Measurements from ENCODE around the gene PPP2R5C.
"Not testable (repeated sequence)": the region's sequence is repeated elsewhere in the genome, so short reads cannot be mapped to it uniquely, and the experiment has no call there.

Gene PPP2R5C

DNA sequence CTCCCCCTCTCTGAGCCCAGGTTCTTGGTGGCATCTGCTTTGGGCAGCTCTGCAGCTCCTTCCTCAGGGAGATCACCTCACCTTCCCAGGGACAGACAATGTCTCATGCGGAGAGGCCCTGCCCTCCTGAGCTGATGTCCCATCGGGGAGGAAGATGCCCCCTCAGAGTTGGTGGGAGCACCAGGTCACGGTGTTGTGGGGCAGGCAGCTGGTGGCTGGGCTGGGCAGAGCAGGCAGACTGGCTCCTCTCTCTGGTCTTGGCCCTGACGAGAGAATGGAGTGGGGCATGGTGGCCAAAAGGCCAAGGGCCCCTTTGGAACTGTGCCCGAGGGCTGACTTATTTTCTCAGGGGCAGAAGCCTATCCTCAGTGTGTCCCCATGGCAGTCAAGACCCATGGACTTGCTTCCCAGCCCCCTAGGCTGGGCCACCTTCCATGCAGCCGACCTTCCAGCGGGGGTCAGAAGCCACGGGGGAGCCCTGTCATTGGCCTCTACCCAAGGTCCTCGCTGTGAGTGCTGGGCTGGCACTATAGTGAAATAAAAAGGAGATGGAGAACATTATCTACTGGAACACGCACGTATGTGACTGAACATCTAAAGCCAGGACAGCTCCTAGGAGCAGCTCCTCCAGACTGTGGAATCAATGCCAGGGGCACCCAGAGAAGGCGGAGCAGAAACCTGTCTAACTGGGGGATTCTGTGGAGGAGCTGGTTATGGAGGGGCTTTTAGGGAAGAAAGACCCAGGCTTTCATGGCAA is 21.9 kb downstream of the PPP2R5C start:
- no peak for DNase-seq

GRCh38 chr14:101784631-101785030 is 23.1 kb downstream of the PPP2R5C start:
- DNase-seq: no peak

GRCh38 chr14:101788016-101788635 is 26.6 kb downstream of the PPP2R5C start:
- no peak for DNase-seq

- peak; percentile 34 for DNase-seq
Measured at GRCh38 chr14:101789222-101789621, 27.7 kb downstream of the PPP2R5C start.

DNA sequence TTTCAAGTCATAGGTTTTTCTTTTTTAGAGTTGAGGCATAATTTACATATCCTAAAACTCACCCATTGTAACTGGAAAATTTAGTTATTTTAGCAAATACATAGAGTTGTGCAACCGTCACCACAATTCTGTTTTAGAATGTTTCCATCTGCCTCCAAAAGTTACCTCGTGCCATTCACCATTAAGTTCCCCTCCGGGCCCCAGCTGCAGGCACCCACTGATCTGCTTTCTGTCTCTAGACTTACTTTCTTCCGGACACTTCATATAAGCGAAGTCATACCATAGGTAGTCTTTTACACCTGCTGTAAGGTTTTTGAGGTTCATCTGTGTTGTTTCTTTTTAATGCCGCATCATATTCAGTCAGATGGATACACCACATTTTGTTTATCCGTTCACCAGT is 28.7 kb downstream of the PPP2R5C start:
- no peak for DNase-seq

DNA sequence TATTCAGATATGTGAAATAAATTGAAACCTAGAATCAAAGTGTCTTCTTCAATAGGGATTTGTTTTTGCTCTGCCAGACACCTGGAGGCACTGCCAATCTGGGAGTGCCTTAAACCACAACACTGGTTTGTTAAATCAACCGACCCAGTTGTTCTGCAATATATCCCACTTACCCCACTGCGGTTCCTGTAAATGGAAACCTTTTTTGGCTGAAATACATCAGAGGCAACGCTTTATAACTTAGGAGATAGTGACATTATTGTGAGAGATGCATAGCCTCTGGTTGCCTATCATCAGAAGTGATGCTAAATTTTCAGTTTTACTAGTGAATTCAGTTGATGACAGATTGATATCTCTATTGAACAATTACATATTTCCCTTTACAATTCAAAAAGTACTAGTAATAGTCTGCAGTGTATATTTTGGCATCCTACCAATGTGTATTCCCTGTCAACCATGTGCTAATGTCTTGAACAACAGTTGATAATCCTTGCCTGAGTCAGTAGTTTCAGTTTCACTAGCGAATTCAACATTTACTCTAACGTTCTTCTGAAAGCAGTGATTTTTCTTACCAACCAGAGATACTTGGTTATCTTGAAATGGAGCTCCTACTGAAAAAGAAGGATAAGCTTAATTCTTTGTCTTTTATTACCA is 30.5 kb downstream of the PPP2R5C start:
- DNase-seq: peak; percentile 31

- no peak for DNase-seq
Measured at GRCh38 chr14:101796016-101796415, 34.5 kb downstream of the PPP2R5C start.

- DNase-seq: no peak
Measured at GRCh38 chr14:101796479-101796878, 35.0 kb downstream of the PPP2R5C start.

- DNase-seq: no peak
Measured at GRCh38 chr14:101797856-101798255, 36.3 kb downstream of the PPP2R5C start.

DNA sequence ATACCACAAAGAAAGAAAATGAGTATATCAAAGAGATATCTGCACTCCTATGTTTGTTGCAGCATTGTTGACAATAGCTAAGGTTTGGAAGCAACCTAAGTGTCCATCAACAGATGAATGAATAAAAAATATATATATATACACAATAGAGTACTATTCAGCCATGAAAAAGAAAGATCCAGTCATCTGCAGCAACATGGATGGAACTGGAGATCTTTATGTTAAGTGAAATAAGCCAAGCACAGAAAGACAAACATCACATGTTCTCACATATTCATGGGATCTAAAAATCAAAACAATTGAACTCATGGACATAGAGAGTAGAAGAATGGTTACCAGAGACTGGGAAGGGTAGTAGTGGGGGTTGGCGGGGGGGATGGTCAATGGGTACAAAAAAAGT is 42.9 kb downstream of the PPP2R5C start:
- not testable (repeated sequence) for DNase-seq

DNA sequence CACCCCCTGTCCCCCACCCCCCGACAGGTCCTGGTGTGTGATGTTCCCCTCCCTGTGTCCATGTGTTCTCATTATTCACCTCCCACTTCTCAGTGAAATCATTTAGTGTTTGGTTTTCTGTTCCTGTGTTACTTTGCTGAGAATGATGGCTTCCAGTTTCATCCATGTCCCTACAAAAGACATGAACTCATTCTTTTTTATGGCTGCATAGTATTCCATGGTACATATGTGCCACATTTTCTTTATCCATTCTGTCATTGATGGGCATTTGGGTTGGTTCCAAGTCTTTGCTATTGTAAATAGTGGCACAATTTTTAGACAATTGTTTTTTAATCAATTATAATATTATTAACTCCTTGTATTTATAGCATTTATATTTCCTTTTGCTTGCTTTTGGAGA is 44.7 kb downstream of the PPP2R5C start:
- DNase-seq: not testable (repeated sequence)

- DNase-seq: no peak
Measured at GRCh38 chr14:101808020-101808641, 46.6 kb downstream of the PPP2R5C start.

DNA sequence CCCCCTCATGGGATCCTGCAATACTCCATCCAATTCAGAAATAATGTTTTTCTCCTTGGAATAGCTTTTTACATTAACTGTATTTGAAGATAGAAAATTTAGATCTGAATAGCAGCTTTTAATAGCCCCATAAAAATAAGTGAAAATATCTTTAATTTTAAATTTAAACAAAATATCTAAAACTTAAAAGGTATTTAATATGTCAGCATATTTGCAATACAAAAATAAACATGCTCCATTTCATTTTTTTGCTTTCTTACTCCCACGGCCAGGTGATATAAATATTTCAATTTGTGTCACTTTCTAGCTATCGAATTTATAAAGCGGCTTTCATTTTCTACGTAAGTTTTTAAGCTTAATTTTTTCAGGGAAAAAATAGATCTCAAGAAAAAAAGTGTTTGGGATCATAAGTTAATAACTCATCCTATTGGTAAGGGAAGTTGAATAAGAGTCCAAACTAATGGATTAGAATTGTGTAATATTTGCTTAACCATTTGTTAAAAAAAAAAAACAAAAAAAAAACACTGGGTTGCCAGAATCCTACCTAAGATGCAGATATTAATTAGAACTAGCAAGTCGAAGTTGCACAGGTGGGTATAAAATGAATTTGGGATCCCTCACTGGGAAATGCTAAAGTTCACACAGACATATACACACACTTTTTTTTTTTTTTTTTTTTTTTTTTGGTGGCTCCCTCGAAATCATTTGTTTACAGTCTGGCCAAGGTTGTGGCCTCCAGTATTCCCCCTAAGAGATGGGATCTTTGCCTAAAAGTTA is 47.6 kb downstream of the PPP2R5C start:
- no peak for DNase-seq

GRCh38 chr14:101809671-101810514 is 48.4 kb downstream of the PPP2R5C start:
- peak; percentile 95 for DNase-seq

- no peak for DNase-seq
Measured at GRCh38 chr14:101810897-101811621, 49.5 kb downstream of the PPP2R5C start.

- DNase-seq: no peak
Measured at GRCh38 chr14:101812071-101812470, 50.6 kb downstream of the PPP2R5C start.

DNA sequence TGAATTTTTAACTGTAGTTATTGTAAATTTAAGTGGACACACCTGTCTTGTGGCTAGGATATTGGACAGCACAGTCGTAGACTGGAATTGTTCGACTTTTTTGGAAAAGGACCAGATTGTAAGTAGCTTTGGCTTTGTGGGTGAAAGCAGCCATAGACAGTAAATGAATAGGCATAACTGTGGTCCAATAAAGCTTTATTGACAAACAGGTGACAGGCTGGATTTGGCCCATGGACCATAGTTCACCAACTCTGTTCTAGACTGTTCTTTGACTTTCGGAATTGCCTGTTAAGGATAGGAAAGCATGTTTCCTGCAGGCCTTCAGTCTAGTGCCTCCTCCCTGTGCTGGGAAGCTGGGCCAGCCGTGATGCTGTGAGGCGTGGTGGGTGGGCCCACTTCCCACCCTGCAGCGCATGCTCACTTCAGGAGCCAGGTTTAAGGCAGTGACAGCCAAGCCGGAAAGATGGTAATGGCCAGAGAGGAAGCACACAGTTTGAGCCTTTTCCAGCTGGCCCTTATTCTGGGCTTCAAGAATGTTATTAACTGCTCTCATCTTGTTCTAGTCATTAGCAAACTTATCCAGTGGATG is 51.8 kb downstream of the PPP2R5C start:
- no peak for DNase-seq

GRCh38 chr14:101813833-101814232 is 52.3 kb downstream of the PPP2R5C start:
- DNase-seq: no peak

GRCh38 chr14:101814934-101815333 is 53.4 kb downstream of the PPP2R5C start:
- no peak for DNase-seq

DNA sequence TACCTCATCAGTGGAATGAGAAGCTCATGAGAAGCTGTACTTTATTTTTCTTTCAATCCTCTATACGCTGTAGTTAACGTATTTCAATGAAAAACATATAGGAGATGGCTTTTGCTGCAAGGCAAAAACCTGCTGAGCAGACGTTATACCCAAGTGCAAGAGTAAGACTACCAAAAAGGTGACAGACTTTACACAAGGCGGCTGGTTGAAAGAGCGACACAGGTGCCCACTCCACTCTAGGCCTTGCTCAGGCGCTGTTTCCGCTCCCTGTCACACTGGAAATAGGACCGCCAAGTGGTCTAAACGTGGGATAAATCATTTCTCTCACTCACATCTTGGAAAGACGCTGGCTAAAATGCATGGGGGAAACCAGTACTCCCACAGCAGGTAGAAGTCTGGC is 54.5 kb downstream of the PPP2R5C start:
- no peak for DNase-seq

GRCh38 chr14:101817501-101818001 is 56.0 kb downstream of the PPP2R5C start:
- DNase-seq: no peak

Data from COR-L47 (cell line).